Globus pallidus (tissue), 1 donor: ENCODE results near the gene MED15.
"Not testable (repeated sequence)": the region's sequence is repeated elsewhere in the genome, so short reads cannot be mapped to it uniquely, and the experiment has no call there.

Source experiments
- DNase-seq: peaks from one replicate; pipeline ENCODE4 v3.0.0-alpha.2; 2015; ENCODE audit warnings: low spot score

The MED15 gene

GRCh38 chr22:20484948-20485683 is 22.3 kb upstream of the MED15 start:
- no peak for DNase-seq

- no peak for DNase-seq
These were observed 21.2 kb upstream of the MED15 start for GRCh38 chr22:20486229-20486628.

- no peak for DNase-seq
These were observed 19.7 kb upstream of the MED15 start for GRCh38 chr22:20487715-20488114.

- DNase-seq: no peak
These were observed 18.5 kb upstream of the MED15 start for GRCh38 chr22:20488946-20489345.

GRCh38 chr22:20490183-20490940 is 17.0 kb upstream of the MED15 start:
- DNase-seq: no peak

GRCh38 chr22:20490941-20491307 is 16.5 kb upstream of the MED15 start:
- DNase-seq: no peak

GRCh38 chr22:20491346-20491745 is 16.1 kb upstream of the MED15 start:
- DNase-seq: no peak

- no peak for DNase-seq
These were observed 12.2 kb upstream of the MED15 start, which contains the start of gene KLHL22 for GRCh38 chr22:20494978-20495860. Gene KLHL22, minus strand, starts transcription at chr22:20495795. Its CDS starts 6,584 bp downstream, at chr22:20489211.

- DNase-seq: peak; percentile 92
These were observed 11.3 kb upstream of the MED15 start for GRCh38 chr22:20495861-20496681.

- DNase-seq: no peak
These were observed 10.0 kb upstream of the MED15 start for GRCh38 chr22:20497426-20497825.

GRCh38 chr22:20498913-20499312 is 8.5 kb upstream of the MED15 start:
- DNase-seq: no peak

- DNase-seq: no peak
These were observed 7.6 kb upstream of the MED15 start for GRCh38 chr22:20499769-20500168.

- no peak for DNase-seq
These were observed 3.6 kb upstream of the MED15 start for GRCh38 chr22:20503816-20504215.

GRCh38 chr22:20504293-20504922 is 3.0 kb upstream of the MED15 start:
- not testable (repeated sequence) for DNase-seq

- no peak for DNase-seq
These were observed 712 bp upstream of the MED15 start for GRCh38 chr22:20506543-20507252.

GRCh38 chr22:20508067-20508755 is 801 bp downstream of the MED15 start:
- DNase-seq: not testable (repeated sequence)

- no peak for DNase-seq
These were observed 1.4 kb downstream of the MED15 start for GRCh38 chr22:20508815-20509271.

GRCh38 chr22:20509344-20510047 is 2.1 kb downstream of the MED15 start:
- peak; percentile 58 for DNase-seq
